ENCODE data around the gene PLA2G15.

DNA sequence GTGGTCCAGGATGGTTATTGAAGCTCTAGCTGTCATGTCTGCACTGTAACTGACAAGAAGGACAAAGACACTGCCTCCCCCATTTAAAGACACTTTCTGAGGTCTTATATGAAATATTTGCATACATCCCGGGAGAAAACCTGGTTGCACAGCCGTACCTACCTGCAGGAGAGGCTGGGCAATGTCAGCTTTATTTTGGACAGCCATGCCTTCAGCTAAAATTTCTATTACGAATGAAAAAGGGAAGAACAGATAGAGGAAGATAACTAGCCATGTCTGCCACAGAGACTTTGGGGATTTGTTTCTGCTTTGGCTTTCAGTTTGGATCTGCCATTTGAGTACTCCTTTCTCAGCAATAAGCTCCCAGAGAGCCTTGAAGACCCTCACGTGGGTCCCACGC lies 38.2 kb downstream of the PLA2G15 start:
- TF ChIP-seq, protein P1, sequence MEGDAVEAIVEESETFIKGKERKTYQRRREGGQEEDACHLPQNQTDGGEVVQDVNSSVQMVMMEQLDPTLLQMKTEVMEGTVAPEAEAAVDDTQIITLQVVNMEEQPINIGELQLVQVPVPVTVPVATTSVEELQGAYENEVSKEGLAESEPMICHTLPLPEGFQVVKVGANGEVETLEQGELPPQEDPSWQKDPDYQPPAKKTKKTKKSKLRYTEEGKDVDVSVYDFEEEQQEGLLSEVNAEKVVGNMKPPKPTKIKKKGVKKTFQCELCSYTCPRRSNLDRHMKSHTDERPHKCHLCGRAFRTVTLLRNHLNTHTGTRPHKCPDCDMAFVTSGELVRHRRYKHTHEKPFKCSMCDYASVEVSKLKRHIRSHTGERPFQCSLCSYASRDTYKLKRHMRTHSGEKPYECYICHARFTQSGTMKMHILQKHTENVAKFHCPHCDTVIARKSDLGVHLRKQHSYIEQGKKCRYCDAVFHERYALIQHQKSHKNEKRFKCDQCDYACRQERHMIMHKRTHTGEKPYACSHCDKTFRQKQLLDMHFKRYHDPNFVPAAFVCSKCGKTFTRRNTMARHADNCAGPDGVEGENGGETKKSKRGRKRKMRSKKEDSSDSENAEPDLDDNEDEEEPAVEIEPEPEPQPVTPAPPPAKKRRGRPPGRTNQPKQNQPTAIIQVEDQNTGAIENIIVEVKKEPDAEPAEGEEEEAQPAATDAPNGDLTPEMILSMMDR (IDR thresholded peaks at IDR 0.05) = no peak
- no peak for TF ChIP-seq POLR2A (IDR thresholded peaks at IDR 0.05)
